Testis (tissue), 3 donors: ENCODE data around the gene IFNGR1. TPM values are rescaled to one million over a fixed set of nuclear protein-coding genes. Genes with fewer than 3 reads are reported as not detected.

Source experiments
- DNase-seq: peaks from one replicate; pipeline ENCODE4 v3.0.0-alpha.2; 2019
- H3K27ac ChIP-seq, 2 donors: fragments of 200-600 bp; sonication (generic); one replicate each; pipeline ENCODE4 v1.5.1; 2019
- H3K27me3 ChIP-seq: fragments of 200-600 bp; sonication (generic); one replicate; pipeline ENCODE4 v1.5.1; 2019
- H3K36me3 ChIP-seq: fragments of 200-600 bp; sonication (generic); one replicate; pipeline ENCODE4 v1.5.1; 2017; ENCODE audit warnings: low read depth; ENCODE audit errors: missing control alignments
- H3K4me1 ChIP-seq: fragments of 200-600 bp; sonication (generic); one replicate; pipeline ENCODE4 v1.5.1; 2019
- H3K4me3 ChIP-seq, 2 donors: fragments of 200-600 bp; sonication (generic); one replicate each; pipeline ENCODE4 v1.5.1; 2017 to 2019
- H3K9me3 ChIP-seq: fragments of 200-600 bp; sonication (generic); one replicate; pipeline ENCODE4 v1.5.1; 2017
- POLR2A ChIP-seq: fragments of 450-650 bp; IDR thresholded peaks from one replicate; pipeline ENCODE4 v1.6.1; 2017; ENCODE audit warnings: antibody characterized with exemption, mild to moderate bottlenecking, moderate library complexity
- WGBS, 2 donors: methylation state at CpG; one replicate each; pipeline ENCODE4 v1.1.5; 2018; 5-methylcytosine and 5-hydroxymethylcytosine counted together
- intact Hi-C: fragments of 100-400 bp; cut with DNase I; formaldehyde crosslinking; loops from one replicate; pipeline ENCODE4 v1.15.1; 2023; ENCODE audit warnings: low total_unique reads
- polyA plus RNA-seq: library from polyadenylated mRNA; stranded (reverse); fragments of 350-450 nt; fragmentation: Illumina TruSeq; extraction: RNeasy Lipid Tissue Mini Kit (QIAGEN cat#74804); gene quantifications from one replicate; pipeline ENCODE4 v1.2.3, GENCODE V29; 2014; ENCODE audit warnings: low read depth, low replicate concordance; ENCODE audit not compliant: insufficient read depth
- total RNA-seq, 2 donors: library from RNA; depleted of rRNA; stranded (reverse); fragments of >200 nt; gene quantifications; one replicate each; pipeline ENCODE4 v1.2.3, GENCODE V29; 2016
- TF ChIP-seq, protein P1 (sequence below), 3 experiments: fragments of 450-650 bp in 2 of 3; fragments of 200-600 bp in 1 of 3; sonication (generic) in 1 of 3; IDR thresholded peaks; one replicate each; pipeline ENCODE4 v1.5.1; 2016 to 2019; ENCODE audit warnings: antibody characterized with exemption in 3 of 3, mild to moderate bottlenecking in 2 of 3, moderate library complexity in 1 of 3

IFNGR1 gene
- total and polyA plus RNA-seq, 3 donors from 2014 or later, result 46.4 to 49.6 (median 47.8) TPM

DNA sequence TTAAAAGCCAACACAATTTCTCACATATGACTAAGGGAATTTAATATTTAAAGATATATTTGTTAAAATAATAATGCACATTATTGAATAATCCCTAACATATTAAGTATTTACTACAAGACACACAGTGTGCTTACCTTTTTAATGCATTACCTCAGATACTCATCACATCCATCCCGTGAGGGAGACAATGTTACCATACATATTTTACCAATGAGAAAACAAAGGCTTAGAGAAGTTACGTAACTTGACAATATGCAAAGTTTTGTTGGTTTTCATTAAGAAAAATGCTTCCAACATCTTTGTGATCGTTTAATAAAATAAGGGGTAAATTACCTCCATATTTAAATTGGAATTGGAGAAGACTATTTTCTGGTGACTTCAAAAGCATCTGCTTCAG, 4.3 kb downstream of the IFNGR1 start:
- Histone ChIP-seq H3K27ac (peak overlapping the region in 1 of 2 donors; percentile 36), H3K27me3 (no peaks in the 10 kb centered on the region), H3K36me3 (no peaks in the 10 kb centered on the region), H3K4me3 (no peak overlapping the region), H3K4me1 (peaks cover 42% of the 10 kb centered on the region), H3K9me3 (no peaks in the 10 kb centered on the region)
- TF ChIP-seq, protein P1, sequence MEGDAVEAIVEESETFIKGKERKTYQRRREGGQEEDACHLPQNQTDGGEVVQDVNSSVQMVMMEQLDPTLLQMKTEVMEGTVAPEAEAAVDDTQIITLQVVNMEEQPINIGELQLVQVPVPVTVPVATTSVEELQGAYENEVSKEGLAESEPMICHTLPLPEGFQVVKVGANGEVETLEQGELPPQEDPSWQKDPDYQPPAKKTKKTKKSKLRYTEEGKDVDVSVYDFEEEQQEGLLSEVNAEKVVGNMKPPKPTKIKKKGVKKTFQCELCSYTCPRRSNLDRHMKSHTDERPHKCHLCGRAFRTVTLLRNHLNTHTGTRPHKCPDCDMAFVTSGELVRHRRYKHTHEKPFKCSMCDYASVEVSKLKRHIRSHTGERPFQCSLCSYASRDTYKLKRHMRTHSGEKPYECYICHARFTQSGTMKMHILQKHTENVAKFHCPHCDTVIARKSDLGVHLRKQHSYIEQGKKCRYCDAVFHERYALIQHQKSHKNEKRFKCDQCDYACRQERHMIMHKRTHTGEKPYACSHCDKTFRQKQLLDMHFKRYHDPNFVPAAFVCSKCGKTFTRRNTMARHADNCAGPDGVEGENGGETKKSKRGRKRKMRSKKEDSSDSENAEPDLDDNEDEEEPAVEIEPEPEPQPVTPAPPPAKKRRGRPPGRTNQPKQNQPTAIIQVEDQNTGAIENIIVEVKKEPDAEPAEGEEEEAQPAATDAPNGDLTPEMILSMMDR (IDR thresholded peaks at IDR 0.05), result no peak
- no peak for TF ChIP-seq POLR2A
- intact Hi-C loops, result no loop called here
- WGBS, 2 donors, result 84 to 86% methylated on average over 3 of the region's 3 CpGs
- no peak for DNase-seq

DNA sequence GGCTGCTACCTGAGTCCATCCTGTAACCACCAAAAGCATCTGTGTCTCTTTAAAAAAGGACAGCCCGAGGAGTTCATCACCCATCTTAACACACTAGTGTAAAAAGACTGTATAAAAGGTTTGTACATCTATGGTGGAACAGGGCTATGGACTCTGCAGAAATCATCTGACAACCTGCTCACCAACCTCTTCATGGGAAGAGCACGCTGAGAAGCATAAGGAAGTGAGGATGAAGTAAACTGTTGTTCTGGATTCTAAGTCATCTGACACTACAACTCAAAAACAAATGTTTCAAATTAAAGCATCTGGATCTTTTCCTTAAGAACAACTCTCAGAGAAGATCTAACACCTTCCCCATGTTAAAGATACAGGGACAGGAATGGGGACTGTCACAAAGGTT, 5.4 kb downstream of the IFNGR1 start:
- peak overlapping the region in 1 of 2 donors; percentile 38 for H3K27ac ChIP-seq
- WGBS, 2 donors, result 80 to 86% methylated on average over 2 of the region's 2 CpGs
- no peak for DNase-seq
- peaks cover 38% of the 10 kb centered on the region for H3K4me1 ChIP-seq
- no peaks in the 10 kb centered on the region for H3K27me3 ChIP-seq
- no peak overlapping the region for H3K4me3 ChIP-seq
- no peaks in the 10 kb centered on the region for H3K9me3 ChIP-seq
- intact Hi-C loops, result no loop called here
- TF ChIP-seq POLR2A, result no peak
- TF ChIP-seq, protein P1 (IDR thresholded peaks at IDR 0.05), result no peak
- H3K36me3 ChIP-seq, result no peaks in the 10 kb centered on the region

DNA sequence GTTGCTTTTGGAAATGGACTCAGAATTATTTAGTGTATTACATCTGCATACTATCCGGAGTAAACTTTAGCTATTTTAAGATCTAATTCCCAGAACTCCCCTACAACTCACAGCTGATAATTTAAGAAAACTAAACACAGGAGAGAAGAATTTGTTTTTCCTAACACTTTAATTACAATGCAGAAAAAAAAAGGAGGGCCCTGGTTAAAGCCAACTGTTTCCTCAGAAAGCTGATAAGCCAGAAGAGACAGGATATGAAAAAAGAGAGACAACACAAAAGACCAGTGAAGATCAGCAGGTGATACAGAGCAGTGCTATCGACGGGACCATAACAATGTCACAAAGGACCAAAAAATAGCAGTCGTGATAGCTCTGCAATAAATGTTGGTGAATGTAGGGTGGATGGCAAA, 5.8 kb downstream of the IFNGR1 start:
- TF ChIP-seq, protein P1 (IDR thresholded peaks at IDR 0.05), result no peak
- no peak for TF ChIP-seq POLR2A
- H3K4me3 ChIP-seq, result no peak overlapping the region
- DNase-seq, result no peak
- H3K36me3 ChIP-seq, result no peaks in the 10 kb centered on the region
- 29 to 40% methylated on average over 4 of the region's 4 CpGs for WGBS, 2 donors
- H3K27ac ChIP-seq, result peak overlapping the region in 1 of 2 donors; percentile 38
- H3K9me3 ChIP-seq, result no peaks in the 10 kb centered on the region
- peaks cover 38% of the 10 kb centered on the region for H3K4me1 ChIP-seq
- intact Hi-C loops, result no loop called here
- no peaks in the 10 kb centered on the region for H3K27me3 ChIP-seq

DNA sequence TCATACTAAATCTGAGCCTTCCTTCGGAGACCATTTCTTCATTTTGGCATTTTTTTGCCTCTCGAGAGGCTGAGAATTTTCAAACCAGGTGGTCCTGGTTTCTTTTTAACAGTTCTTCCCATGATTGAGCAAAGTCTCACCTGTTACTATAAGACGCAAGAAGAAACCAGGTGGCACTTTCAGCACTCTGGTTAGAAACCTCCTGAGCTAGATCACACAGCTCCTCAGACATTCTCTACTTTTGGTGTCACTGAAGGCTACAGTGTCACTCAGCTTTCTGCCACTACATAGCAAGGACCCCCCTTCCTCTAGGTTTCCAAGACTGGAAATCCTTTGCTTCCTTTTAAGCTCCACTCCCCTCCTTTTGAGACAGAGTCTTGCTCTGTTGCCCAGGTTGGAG, 7.3 kb downstream of the IFNGR1 start:
- Histone ChIP-seq H3K4me1 (peaks cover 26% of the 10 kb centered on the region), H3K4me3 (no peak overlapping the region), H3K9me3 (no peaks in the 10 kb centered on the region), H3K27me3 (no peaks in the 10 kb centered on the region), H3K36me3 (no peaks in the 10 kb centered on the region), H3K27ac (no peak overlapping the region)
- no peak for DNase-seq
- intact Hi-C loops, result no loop called here
- 94 to 98% methylated on average over 3 of the region's 3 CpGs for WGBS, 2 donors
- TF ChIP-seq, protein P1 (IDR thresholded peaks at IDR 0.05), result no peak
- TF ChIP-seq POLR2A, result no peak

DNA sequence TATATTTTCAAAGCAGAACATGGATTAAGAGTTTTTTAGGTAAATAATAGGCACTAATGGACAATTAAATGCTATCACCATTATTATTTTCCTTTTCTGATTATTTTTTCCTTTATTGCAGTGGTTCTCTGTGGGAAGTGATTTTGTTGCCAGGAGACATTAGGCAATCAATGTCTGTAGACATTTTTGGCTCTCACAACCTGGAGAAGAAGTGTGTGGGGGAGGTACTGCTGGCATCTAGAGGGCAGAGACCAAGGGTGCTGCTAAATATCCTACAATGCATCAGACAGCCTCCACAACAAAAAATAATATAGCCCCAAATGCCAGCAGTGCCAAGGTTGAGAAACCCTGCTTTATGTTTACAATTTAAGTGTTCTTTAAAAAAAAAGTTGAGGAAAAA, 8.3 kb downstream of the IFNGR1 start:
- TF ChIP-seq, protein P1 (IDR thresholded peaks at IDR 0.05), result no peak
- no peak for TF ChIP-seq POLR2A
- H3K4me1 ChIP-seq, result peaks cover 19% of the 10 kb centered on the region
- H3K4me3 ChIP-seq, result no peak overlapping the region
- no peaks in the 10 kb centered on the region for H3K36me3 ChIP-seq
- intact Hi-C loops, result no loop called here
- no peaks in the 10 kb centered on the region for H3K9me3 ChIP-seq
- H3K27me3 ChIP-seq, result no peaks in the 10 kb centered on the region
- peak overlapping the region in 1 of 2 donors; percentile 3 for H3K27ac ChIP-seq
- DNase-seq, result no peak
